HG03139 (cell line): ENCODE measurements around the gene FRS2.

Experiments
- ATAC-seq: cut with Tn5 transposase; IDR thresholded peaks from one replicate; pipeline ENCODE4 v1.9.1; 2021; ENCODE audit not compliant: unreplicated experiment

Gene FRS2

GRCh38 chr12:69524755-69525469, 54.7 kb downstream of the FRS2 start:
- no peak for ATAC-seq

- no peak for ATAC-seq
These were observed 57.5 kb downstream of the FRS2 start for GRCh38 chr12:69527506-69528272.

- ATAC-seq, result no peak
These were observed 58.8 kb downstream of the FRS2 start for GRCh38 chr12:69529021-69529420.

GRCh38 chr12:69533844-69534243, 63.7 kb downstream of the FRS2 start:
- ATAC-seq, result no peak

- no peak for ATAC-seq
These were observed 64.2 kb downstream of the FRS2 start for GRCh38 chr12:69534389-69534822.

- ATAC-seq, result no peak
These were observed 70.8 kb downstream of the FRS2 start for GRCh38 chr12:69540987-69541386.

- ATAC-seq, result no peak
These were observed 73.9 kb downstream of the FRS2 start for GRCh38 chr12:69544087-69544486.

GRCh38 chr12:69545081-69545480, 74.9 kb downstream of the FRS2 start:
- ATAC-seq, result no peak

- ATAC-seq, result peak; percentile 87
These were observed 76.7 kb downstream of the FRS2 start for GRCh38 chr12:69546693-69547438.

GRCh38 chr12:69548687-69549086, 78.5 kb downstream of the FRS2 start:
- no peak for ATAC-seq

GRCh38 chr12:69550569-69551350, 80.6 kb downstream of the FRS2 start:
- no peak for ATAC-seq

GRCh38 chr12:69553628-69554248, 83.5 kb downstream of the FRS2 start:
- ATAC-seq, result no peak

- no peak for ATAC-seq
These were observed 85.3 kb downstream of the FRS2 start for GRCh38 chr12:69555461-69555860.

GRCh38 chr12:69556383-69556782, 86.2 kb downstream of the FRS2 start:
- no peak for ATAC-seq

GRCh38 chr12:69563166-69563762, 93.1 kb downstream of the FRS2 start:
- ATAC-seq, result no peak

GRCh38 chr12:69566603-69567002, 96.4 kb downstream of the FRS2 start:
- ATAC-seq, result no peak

- no peak for ATAC-seq
These were observed 99.0 kb downstream of the FRS2 start for GRCh38 chr12:69569236-69569635.

- ATAC-seq, result no peak
These were observed 99.9 kb downstream of the FRS2 start for GRCh38 chr12:69570000-69570516.

- ATAC-seq, result peak; percentile 56
These were observed 100.6 kb downstream of the FRS2 start for GRCh38 chr12:69570545-69571399.
